HEK293 (cell line): ENCODE data around the gene SLC35E1.

Source experiments
- CTCF ChIA-PET: fragments of 350-600 bp; formaldehyde crosslinking; extraction: SDS; loops from one replicate; lab custom pipeline; 2021; ENCODE audit warnings: antibody characterized with exemption; lab: Yijun Ruan, JAX
- POLR2A ChIA-PET: fragments of 300-600 bp; formaldehyde crosslinking; extraction: SDS; loops from one replicate; lab custom pipeline; 2020; ENCODE audit warnings: antibody characterized with exemption, inconsistent platforms; lab: Yijun Ruan, JAX
- H3K27ac ChIP-seq: fragments of 200-500 bp; sonication (Bioruptor generic); 2 replicates; pipeline ENCODE4 v1.5.1; 2014; ENCODE audit warnings: low read depth, low read length, control low read depth, inconsistent platforms; ENCODE audit errors: extremely low read depth
- H3K36me3 ChIP-seq, 2 experiments: fragments of 200-500 bp in 1 of 2; sonication (Bioruptor generic) in 1 of 2; 1 replicate in 1 of 2; 2 replicates in 1 of 2; pipeline ENCODE4 v1.5.1; 2014 to 2017; ENCODE audit warnings: inconsistent platforms in 2 of 2, low read length in 2 of 2; ENCODE audit not compliant: control insufficient read depth in 2 of 2, insufficient read depth in 1 of 2
- H3K4me1 ChIP-seq: fragments of 200-500 bp; sonication (Bioruptor generic); 2 replicates; pipeline ENCODE4 v1.5.1; 2014; ENCODE audit warnings: mild to moderate bottlenecking, low read length, inconsistent platforms; ENCODE audit not compliant: control insufficient read depth, insufficient read depth
- H3K4me3 ChIP-seq: 2 replicates; pipeline ENCODE4 v1.5.1; 2011; ENCODE audit warnings: low read depth, mild to moderate bottlenecking, control low read depth, low read length, moderate library complexity
- H3K9me3 ChIP-seq: fragments of 200-500 bp; sonication (Bioruptor generic); 2 replicates; pipeline ENCODE4 v1.5.1; 2014; ENCODE audit warnings: low read depth, low read length, inconsistent platforms; ENCODE audit not compliant: control insufficient read depth, insufficient read depth
- GFI1B ChIP-seq: fragments of 450-650 bp; formaldehyde crosslinking; IDR thresholded peaks from 2 replicates; pipeline ENCODE4 v1.5.1; 2016; ENCODE audit warnings: missing biosample characterization, missing genetic modification characterization
- MYNN ChIP-seq: fragments of 450-650 bp; formaldehyde crosslinking; IDR thresholded peaks from 2 replicates; pipeline ENCODE4 v1.5.1; 2016; ENCODE audit warnings: missing biosample characterization, missing genetic modification characterization, borderline replicate concordance
- SP2 ChIP-seq: fragments of 450-650 bp; formaldehyde crosslinking; IDR thresholded peaks from 2 replicates; pipeline ENCODE4 v1.5.1; 2016; ENCODE audit warnings: missing biosample characterization, missing genetic modification characterization
- YY2 ChIP-seq: fragments of 450-650 bp; formaldehyde crosslinking; IDR thresholded peaks from 2 replicates; pipeline ENCODE4 v1.5.1; 2016; ENCODE audit warnings: missing biosample characterization, missing genetic modification characterization
- ZBTB8A ChIP-seq: fragments of 450-650 bp; formaldehyde crosslinking; IDR thresholded peaks from 2 replicates; pipeline ENCODE4 v1.5.1; 2016; ENCODE audit warnings: missing biosample characterization, missing genetic modification characterization
- ZEB2 ChIP-seq: fragments of 450-650 bp; formaldehyde crosslinking; IDR thresholded peaks from 2 replicates; pipeline ENCODE4 v1.5.1; 2016; ENCODE audit warnings: missing biosample characterization, missing genetic modification characterization
- ZFP69B ChIP-seq: fragments of 450-650 bp; formaldehyde crosslinking; IDR thresholded peaks from 2 replicates; pipeline ENCODE4 v1.5.1; 2016; ENCODE audit warnings: missing biosample characterization, missing genetic modification characterization
- ZNF140 ChIP-seq: fragments of 450-650 bp; formaldehyde crosslinking; IDR thresholded peaks from 2 replicates; pipeline ENCODE4 v1.5.1; 2016; ENCODE audit warnings: missing biosample characterization, missing genetic modification characterization
- ZNF184 ChIP-seq: fragments of 450-650 bp; IDR thresholded peaks from 2 replicates; pipeline ENCODE4 v1.5.1; 2018; ENCODE audit warnings: missing biosample characterization, mild to moderate bottlenecking, missing genetic modification characterization
- ZNF223 ChIP-seq: fragments of 450-650 bp; formaldehyde crosslinking; IDR thresholded peaks from 2 replicates; pipeline ENCODE4 v1.5.1; 2016; ENCODE audit warnings: missing biosample characterization, missing genetic modification characterization
- ZNF426 ChIP-seq: fragments of 450-650 bp; formaldehyde crosslinking; IDR thresholded peaks from 2 replicates; pipeline ENCODE4 v1.5.1; 2017; ENCODE audit warnings: missing biosample characterization, missing genetic modification characterization, mild to moderate bottlenecking, inconsistent platforms, moderate library complexity
- ZNF449 ChIP-seq: fragments of 450-650 bp; formaldehyde crosslinking; IDR thresholded peaks from 2 replicates; pipeline ENCODE4 v1.5.1; 2017; ENCODE audit warnings: missing biosample characterization, mild to moderate bottlenecking, missing genetic modification characterization, moderate library complexity
- ZNF596 ChIP-seq: fragments of 450-650 bp; IDR thresholded peaks from 2 replicates; pipeline ENCODE4 v1.5.0; 2018; ENCODE audit warnings: missing biosample characterization, mild to moderate bottlenecking, missing genetic modification characterization, moderate library complexity
- ZNF600 ChIP-seq: fragments of 450-650 bp; formaldehyde crosslinking; IDR thresholded peaks from 2 replicates; pipeline ENCODE4 v1.5.1; 2016; ENCODE audit warnings: missing biosample characterization, missing genetic modification characterization
- ZNF610 ChIP-seq: fragments of 450-650 bp; formaldehyde crosslinking; IDR thresholded peaks from 2 replicates; pipeline ENCODE4 v1.5.1; 2016; ENCODE audit warnings: missing biosample characterization, missing genetic modification characterization, borderline replicate concordance
- ZNF629 ChIP-seq: fragments of 450-650 bp; formaldehyde crosslinking; IDR thresholded peaks from 2 replicates; pipeline ENCODE4 v1.5.1; 2017; ENCODE audit warnings: missing biosample characterization, missing genetic modification characterization
- ZNF677 ChIP-seq: fragments of 450-650 bp; IDR thresholded peaks from 2 replicates; pipeline ENCODE4 v1.5.0; 2018; ENCODE audit warnings: missing biosample characterization, mild to moderate bottlenecking, missing genetic modification characterization, moderate library complexity
- ZNF76 ChIP-seq: fragments of 450-650 bp; formaldehyde crosslinking; IDR thresholded peaks from 2 replicates; pipeline ENCODE4; 2016; ENCODE audit warnings: low read depth, missing biosample characterization, missing genetic modification characterization, borderline replicate concordance
- ZNF768 ChIP-seq: fragments of 450-650 bp; formaldehyde crosslinking; IDR thresholded peaks from 2 replicates; pipeline ENCODE4 v1.5.1; 2018; ENCODE audit warnings: missing biosample characterization, mild to moderate bottlenecking, missing genetic modification characterization
- ZNF830 ChIP-seq: fragments of 450-650 bp; IDR thresholded peaks from 2 replicates; pipeline ENCODE4 v1.5.0; 2018; ENCODE audit warnings: missing biosample characterization, missing genetic modification characterization, low read depth, mild to moderate bottlenecking, moderate library complexity
- TF ChIP-seq, protein P1 (sequence below): fragments of 450-650 bp; IDR thresholded peaks from 2 replicates; pipeline ENCODE4 v1.5.1; 2018; ENCODE audit warnings: missing biosample characterization, mild to moderate bottlenecking, missing genetic modification characterization
- TF ChIP-seq, protein P2 (sequence below): fragments of 450-650 bp; formaldehyde crosslinking; optimal IDR thresholded peaks from 2 replicates; pipeline ENCODE3; 2016; ENCODE audit warnings: missing biosample characterization, mild to moderate bottlenecking, missing genetic modification characterization
- TF ChIP-seq, protein P3 (sequence below): fragments of 450-650 bp; formaldehyde crosslinking; IDR thresholded peaks from 2 replicates; pipeline ENCODE4 v1.5.1; 2016; ENCODE audit warnings: missing biosample characterization, missing genetic modification characterization
- TF ChIP-seq, protein P4 (sequence below): fragments of 450-650 bp; formaldehyde crosslinking; IDR thresholded peaks from 2 replicates; pipeline ENCODE4 v1.5.1; 2016; ENCODE audit warnings: missing biosample characterization, missing genetic modification characterization
- TF ChIP-seq, protein P5 (sequence below): fragments of 450-650 bp; formaldehyde crosslinking; IDR thresholded peaks from 2 replicates; pipeline ENCODE4 v1.5.1; 2016; ENCODE audit warnings: missing biosample characterization, missing genetic modification characterization, borderline replicate concordance

SLC35E1 gene

GRCh38 chr19:16614941-16615340 is 42.7 kb upstream of the SLC35E1 start:
- no peaks in the 10 kb centered on the region for H3K9me3 ChIP-seq
- ChIA-PET POLR2A (interaction anchor here (1.5 kb wide), 1 partner anchor 14 kb away, joined by 4 read pairs; no protein-coding TSS in a partner anchor), CTCF (interaction anchor here (0.7 kb wide), 1 partner anchor 42 kb away, joined by 4 read pairs; no protein-coding TSS in a partner anchor)
- H3K27ac ChIP-seq = no peak overlapping the region
- H3K4me1 ChIP-seq = peaks cover 2% of the 10 kb centered on the region; the same call in 1 of the 2 replicates
- H3K36me3 ChIP-seq = no peaks in the 10 kb centered on the region
- no peak overlapping the region for H3K4me3 ChIP-seq
- TF ChIP-seq ZNF76 (tag by site-specific recombination) (no peak), ZEB2 (tag by site-specific recombination) (no peak), ZNF830 (tag by site-specific recombination) (no peak), ZNF184 (tag by site-specific recombination) (no peak), ZNF426 (tag by site-specific recombination) (no peak), ZNF449 (tag by site-specific recombination) (no peak), SP2 (tag by site-specific recombination) (no peak), MYNN (tag by site-specific recombination) (no peak)
- TF ChIP-seq, protein P1, sequence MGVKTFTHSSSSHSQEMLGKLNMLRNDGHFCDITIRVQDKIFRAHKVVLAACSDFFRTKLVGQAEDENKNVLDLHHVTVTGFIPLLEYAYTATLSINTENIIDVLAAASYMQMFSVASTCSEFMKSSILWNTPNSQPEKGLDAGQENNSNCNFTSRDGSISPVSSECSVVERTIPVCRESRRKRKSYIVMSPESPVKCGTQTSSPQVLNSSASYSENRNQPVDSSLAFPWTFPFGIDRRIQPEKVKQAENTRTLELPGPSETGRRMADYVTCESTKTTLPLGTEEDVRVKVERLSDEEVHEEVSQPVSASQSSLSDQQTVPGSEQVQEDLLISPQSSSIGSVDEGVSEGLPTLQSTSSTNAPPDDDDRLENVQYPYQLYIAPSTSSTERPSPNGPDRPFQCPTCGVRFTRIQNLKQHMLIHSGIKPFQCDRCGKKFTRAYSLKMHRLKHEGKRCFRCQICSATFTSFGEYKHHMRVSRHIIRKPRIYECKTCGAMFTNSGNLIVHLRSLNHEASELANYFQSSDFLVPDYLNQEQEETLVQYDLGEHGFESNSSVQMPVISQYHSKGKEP (tag by site-specific recombination) = no peak
- TF ChIP-seq, protein P2, sequence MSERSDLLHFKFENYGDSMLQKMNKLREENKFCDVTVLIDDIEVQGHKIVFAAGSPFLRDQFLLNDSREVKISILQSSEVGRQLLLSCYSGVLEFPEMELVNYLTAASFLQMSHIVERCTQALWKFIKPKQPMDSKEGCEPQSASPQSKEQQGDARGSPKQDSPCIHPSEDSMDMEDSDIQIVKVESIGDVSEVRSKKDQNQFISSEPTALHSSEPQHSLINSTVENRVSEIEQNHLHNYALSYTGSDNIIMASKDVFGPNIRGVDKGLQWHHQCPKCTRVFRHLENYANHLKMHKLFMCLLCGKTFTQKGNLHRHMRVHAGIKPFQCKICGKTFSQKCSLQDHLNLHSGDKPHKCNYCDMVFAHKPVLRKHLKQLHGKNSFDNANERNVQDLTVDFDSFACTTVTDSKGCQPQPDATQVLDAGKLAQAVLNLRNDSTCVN (tag by site-specific recombination) = no peak
- TF ChIP-seq, protein P3, sequence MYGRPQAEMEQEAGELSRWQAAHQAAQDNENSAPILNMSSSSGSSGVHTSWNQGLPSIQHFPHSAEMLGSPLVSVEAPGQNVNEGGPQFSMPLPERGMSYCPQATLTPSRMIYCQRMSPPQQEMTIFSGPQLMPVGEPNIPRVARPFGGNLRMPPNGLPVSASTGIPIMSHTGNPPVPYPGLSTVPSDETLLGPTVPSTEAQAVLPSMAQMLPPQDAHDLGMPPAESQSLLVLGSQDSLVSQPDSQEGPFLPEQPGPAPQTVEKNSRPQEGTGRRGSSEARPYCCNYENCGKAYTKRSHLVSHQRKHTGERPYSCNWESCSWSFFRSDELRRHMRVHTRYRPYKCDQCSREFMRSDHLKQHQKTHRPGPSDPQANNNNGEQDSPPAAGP (tag by site-specific recombination) = no peak
- TF ChIP-seq, protein P4, sequence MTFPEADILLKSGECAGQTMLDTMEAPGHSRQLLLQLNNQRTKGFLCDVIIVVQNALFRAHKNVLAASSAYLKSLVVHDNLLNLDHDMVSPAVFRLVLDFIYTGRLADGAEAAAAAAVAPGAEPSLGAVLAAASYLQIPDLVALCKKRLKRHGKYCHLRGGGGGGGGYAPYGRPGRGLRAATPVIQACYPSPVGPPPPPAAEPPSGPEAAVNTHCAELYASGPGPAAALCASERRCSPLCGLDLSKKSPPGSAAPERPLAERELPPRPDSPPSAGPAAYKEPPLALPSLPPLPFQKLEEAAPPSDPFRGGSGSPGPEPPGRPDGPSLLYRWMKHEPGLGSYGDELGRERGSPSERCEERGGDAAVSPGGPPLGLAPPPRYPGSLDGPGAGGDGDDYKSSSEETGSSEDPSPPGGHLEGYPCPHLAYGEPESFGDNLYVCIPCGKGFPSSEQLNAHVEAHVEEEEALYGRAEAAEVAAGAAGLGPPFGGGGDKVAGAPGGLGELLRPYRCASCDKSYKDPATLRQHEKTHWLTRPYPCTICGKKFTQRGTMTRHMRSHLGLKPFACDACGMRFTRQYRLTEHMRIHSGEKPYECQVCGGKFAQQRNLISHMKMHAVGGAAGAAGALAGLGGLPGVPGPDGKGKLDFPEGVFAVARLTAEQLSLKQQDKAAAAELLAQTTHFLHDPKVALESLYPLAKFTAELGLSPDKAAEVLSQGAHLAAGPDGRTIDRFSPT (tag by site-specific recombination) = no peak

- TF ChIP-seq ZNF140 (tag by site-specific recombination) = no peak
- no peak for TF ChIP-seq ZNF596 (tag by site-specific recombination)
- TF ChIP-seq YY2 = no peak
- no peak for TF ChIP-seq ZNF677 (tag by site-specific recombination)
- TF ChIP-seq GFI1B (tag by site-specific recombination) = no peak
- no peak for TF ChIP-seq ZNF600 (tag by site-specific recombination)
- TF ChIP-seq ZFP69B (tag by site-specific recombination) = no peak
- TF ChIP-seq ZNF223 (tag by site-specific recombination) = no peak
- no peak for TF ChIP-seq ZNF610 (tag by site-specific recombination)
- no peak for TF ChIP-seq ZNF768 (tag by site-specific recombination)
- TF ChIP-seq ZNF629 (tag by site-specific recombination) = no peak
- no peak for TF ChIP-seq MYNN (tag by site-specific recombination)
- TF ChIP-seq, protein P5, sequence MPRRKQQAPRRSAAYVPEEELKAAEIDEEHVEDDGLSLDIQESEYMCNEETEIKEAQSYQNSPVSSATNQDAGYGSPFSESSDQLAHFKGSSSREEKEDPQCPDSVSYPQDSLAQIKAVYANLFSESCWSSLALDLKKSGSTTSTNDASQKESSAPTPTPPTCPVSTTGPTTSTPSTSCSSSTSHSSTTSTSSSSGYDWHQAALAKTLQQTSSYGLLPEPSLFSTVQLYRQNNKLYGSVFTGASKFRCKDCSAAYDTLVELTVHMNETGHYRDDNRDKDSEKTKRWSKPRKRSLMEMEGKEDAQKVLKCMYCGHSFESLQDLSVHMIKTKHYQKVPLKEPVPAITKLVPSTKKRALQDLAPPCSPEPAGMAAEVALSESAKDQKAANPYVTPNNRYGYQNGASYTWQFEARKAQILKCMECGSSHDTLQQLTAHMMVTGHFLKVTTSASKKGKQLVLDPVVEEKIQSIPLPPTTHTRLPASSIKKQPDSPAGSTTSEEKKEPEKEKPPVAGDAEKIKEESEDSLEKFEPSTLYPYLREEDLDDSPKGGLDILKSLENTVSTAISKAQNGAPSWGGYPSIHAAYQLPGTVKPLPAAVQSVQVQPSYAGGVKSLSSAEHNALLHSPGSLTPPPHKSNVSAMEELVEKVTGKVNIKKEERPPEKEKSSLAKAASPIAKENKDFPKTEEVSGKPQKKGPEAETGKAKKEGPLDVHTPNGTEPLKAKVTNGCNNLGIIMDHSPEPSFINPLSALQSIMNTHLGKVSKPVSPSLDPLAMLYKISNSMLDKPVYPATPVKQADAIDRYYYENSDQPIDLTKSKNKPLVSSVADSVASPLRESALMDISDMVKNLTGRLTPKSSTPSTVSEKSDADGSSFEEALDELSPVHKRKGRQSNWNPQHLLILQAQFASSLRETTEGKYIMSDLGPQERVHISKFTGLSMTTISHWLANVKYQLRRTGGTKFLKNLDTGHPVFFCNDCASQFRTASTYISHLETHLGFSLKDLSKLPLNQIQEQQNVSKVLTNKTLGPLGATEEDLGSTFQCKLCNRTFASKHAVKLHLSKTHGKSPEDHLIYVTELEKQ (tag by site-specific recombination) = no peak
- TF ChIP-seq ZBTB8A = no peak
- TF ChIP-seq, all 188 proteins: peak for 0
- peaks cover 13% of the 10 kb centered on the region for H3K4me1 ChIP-seq
- H3K27ac ChIP-seq = no peak overlapping the region
- H3K4me3 ChIP-seq = no peak overlapping the region
- no peaks in the 10 kb centered on the region for H3K36me3 ChIP-seq
- ChIA-PET CTCF (no interaction called here), POLR2A (no interaction called here)
- no peaks in the 10 kb centered on the region for H3K9me3 ChIP-seq
Observed at GRCh38 chr19:16613841-16614240, 41.6 kb upstream of the SLC35E1 start.
